Stimulated activated CD4-positive, alpha-beta T cell treated with anti-CD3 and anti-CD28 coated beads, TNF-alpha, amount 100 ng/mL, for 1 hour (primary cell): ENCODE results near the gene CHN1.

Source experiments
- DNase-seq, 3 donors: peaks; one replicate each; pipeline ENCODE4 v3.0.0-alpha.2; 2020; ENCODE audit warnings: low read depth in 3 of 3, low spot score in 1 of 3

Gene CHN1

GRCh38 chr2:174925046-174925784, 80.0 kb downstream of the CHN1 start:
- DNase-seq = no peak

DNA sequence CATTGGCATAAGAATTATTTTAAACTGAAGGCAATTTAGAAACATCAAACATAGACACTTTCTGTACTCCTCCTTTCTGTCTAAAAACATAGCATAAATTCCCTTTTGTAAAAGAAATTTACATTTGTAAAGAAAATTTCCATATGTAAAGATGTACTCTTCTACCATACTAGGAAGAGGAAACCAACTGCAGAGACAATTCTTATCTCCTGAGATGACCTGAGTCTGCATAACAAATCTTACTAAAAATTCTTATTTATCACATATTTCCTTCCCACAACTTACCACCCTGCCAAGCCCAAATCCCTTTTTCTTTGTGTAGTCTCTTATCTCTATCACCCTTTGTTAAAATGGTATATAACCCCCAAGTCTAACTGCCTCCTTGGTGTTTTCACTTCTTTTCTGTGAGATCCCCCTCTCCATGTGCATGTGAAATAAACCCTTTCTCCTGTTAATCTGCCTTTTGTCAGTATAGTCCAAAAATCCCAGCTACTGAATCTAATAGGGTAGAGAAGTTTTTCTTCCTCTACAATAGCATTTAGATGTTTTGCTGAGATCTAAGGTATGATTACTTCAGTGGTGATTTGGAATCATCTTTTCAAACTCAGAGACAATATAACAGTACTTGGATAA, 81.0 kb downstream of the CHN1 start:
- no peak for DNase-seq

DNA sequence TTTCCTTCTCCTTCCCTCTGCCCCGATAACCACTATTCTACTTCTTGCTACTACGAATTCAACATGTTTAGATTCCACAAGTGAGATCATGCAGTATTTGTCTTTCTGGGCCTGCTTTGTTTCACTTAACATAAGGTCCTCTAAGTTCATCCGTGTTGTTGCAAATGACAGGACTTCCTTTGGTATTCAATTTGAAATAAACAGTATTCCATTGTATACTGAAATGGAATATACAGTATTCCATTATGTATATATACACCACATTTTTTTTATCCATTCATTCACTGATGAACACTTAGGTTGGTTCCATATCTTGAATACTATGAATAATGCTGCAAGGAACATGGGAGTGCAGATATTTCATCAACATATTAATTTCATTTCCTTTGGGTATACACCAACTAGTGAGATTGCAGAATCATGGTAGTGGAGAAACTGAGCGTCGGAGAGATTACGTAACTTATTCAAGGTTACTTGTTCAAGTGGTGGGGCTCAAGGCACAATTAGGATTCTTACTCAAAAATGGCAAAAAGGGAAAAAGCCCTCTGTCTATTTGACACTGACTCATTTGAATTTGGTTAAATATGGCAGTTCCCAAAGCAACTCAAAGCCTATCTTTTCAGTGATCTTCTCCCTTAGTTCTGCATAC, 85.1 kb downstream of the CHN1 start:
- DNase-seq = no peak

DNA sequence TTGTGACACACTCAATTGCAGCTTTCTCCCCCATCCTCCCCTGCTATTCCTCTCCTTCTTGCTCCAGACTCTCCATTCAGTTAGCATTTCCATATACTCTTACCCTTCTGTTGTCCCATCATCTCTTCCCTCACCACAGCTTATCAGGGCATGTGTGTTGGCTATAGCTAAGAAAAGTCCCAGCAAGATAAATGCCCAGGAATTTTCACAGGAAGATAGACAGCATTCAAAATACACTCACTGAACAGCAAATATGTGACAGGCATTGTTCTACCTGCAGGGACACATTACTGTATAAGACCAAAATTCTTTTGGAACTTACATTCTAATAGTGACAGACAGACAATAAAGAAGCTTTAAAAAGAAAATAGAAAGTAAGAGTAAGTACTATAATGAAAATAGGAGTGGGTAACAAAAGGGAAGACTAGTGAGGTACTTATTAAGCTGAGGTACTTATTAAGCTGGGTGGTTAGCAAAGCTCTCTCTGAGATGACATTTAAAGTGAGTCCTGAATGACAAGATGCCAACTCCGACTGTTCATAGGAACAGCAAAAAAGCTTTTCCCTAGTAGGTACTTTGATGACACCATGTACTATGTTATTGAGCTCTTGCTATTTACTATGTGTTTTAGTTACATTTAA, 86.2 kb downstream of the CHN1 start:
- DNase-seq = no peak

DNA sequence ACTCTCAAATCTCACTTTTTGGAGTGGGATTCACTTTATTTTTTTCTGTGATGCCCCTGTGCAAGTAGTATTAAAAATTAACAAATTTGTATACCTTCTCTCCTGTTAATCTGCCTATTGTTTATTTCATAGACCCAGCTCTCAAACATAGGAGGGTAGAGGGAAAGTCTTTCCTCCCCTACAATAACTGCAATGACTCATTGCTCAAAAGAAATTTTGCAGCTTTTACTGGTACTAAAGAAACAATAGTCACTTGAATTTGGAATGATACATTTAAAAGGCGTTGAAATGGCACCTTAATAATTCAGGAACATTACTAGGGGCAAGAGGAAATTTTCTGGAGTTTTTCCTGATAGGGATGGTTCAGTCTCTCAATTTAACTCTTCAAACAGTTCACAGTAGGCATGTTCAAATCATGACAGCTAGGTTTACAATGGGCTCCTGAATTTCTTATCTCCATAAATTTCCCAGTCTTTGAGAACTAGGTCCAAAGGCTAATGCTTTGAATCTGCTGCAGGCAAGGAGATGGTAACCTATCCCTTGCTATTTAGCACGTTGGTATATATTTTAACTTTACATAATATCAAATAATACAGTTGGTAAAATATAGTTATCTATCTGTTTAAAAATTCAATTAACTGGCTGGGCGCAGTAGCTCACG, 88.8 kb downstream of the CHN1 start:
- DNase-seq = no peak

GRCh38 chr2:174914853-174915760, 90.1 kb downstream of the CHN1 start:
- no peak for DNase-seq

GRCh38 chr2:174908284-174908683, 96.9 kb downstream of the CHN1 start:
- no peak for DNase-seq

GRCh38 chr2:174903264-174903556, 102.0 kb downstream of the CHN1 start:
- no peak for DNase-seq

DNA sequence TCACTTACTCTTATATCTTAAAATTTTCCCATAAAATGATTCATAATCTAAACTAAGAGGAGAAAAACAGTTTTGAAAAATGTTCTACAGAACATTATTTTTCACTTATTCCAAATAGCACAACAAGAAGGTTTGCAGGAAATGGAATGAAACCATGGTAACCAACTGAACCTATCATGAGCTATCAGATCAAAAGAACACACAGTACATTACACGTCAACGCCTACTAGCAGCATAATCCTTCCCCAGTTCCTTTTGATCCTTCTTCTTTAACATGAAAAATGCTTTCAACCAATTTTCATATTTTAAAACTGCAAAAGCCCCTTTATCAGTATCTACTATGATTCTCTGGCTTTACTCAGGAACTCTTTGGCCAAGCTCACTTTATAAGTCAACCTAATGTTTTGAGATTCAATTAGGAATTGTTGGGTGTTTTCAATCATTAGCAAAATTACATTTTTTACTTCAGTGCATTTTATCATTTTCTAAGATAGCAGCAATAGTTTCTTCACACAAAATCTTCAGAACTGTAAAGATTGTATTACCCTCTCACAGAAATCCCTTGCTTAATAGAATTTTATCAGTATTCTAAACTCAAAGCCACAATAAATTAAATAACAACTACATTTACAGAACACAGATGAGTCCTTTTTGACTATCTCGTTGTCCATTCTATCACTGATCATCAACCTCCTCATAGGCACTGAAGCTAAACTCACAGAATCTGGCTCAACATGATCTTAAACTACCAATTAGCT, 102.5 kb downstream of the CHN1 start:
- no peak for DNase-seq

- no peak for DNase-seq
Measured at GRCh38 chr2:174901075-174901474, 104.1 kb downstream of the CHN1 start.

DNA sequence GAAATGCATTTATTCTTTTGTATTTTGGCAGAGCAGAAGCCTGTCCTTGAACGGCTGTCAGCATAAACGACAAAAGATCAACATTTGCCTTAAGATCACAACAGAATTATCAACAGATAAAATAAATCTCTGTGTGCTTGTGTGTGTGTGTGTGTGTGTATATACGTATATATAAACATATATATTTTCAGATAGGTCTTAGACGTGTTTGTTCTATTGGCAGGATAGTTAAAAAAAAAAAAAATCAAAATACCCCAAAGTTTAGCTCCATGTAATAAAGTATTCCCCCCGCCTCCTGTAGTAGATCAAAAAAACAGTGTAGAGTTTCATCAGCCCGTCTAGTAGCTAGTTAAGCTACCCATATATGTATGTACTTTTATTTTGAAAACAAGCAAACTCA, 107.9 kb downstream of the CHN1 start:
- no peak for DNase-seq

DNA sequence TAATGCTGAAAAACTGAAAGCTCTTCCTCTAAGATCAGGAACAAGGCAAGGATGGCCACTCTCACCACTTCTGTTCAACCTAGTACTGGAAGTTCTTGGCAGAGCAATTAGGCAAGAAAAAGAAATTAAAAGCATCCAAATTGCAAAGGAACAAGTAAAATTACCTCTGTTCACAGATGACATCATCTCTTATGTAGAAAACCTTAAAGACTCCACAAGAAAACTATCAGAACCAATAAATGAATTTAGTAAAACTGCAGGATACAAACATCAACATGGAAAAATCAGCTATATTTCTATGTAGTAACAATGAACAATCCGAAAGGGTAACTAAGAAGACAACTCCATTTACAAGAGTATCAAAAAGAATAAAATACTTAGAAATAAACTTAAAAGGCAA, 112.2 kb downstream of the CHN1 start:
- DNase-seq = no peak

- no peak for DNase-seq
Measured at GRCh38 chr2:174892546-174892945, 112.6 kb downstream of the CHN1 start.

GRCh38 chr2:174888646-174889271, 116.4 kb downstream of the CHN1 start:
- DNase-seq = no peak

DNA sequence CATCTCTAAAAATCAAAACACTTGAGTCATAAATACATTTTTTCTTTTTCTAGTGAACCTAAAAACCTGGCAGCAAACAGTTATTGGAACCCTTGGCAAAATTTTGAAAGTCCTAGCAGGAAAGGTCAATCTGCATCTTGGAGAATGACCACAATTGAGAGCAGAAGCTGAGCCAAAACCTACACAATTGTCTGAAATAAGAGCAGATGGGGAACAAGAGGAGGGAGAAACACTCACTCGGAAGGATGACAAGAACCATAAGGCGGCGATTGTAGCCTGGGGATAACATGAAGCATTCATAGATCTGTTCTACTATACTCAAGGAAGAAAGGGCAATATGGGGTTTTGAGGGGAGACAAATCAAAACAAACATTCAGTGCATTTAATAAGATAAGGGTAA, 117.0 kb downstream of the CHN1 start:
- DNase-seq = no peak

GRCh38 chr2:174882416-174882815, 122.8 kb downstream of the CHN1 start:
- no peak for DNase-seq

- DNase-seq = no peak
Measured at GRCh38 chr2:174881678-174882077, 123.5 kb downstream of the CHN1 start.

DNA sequence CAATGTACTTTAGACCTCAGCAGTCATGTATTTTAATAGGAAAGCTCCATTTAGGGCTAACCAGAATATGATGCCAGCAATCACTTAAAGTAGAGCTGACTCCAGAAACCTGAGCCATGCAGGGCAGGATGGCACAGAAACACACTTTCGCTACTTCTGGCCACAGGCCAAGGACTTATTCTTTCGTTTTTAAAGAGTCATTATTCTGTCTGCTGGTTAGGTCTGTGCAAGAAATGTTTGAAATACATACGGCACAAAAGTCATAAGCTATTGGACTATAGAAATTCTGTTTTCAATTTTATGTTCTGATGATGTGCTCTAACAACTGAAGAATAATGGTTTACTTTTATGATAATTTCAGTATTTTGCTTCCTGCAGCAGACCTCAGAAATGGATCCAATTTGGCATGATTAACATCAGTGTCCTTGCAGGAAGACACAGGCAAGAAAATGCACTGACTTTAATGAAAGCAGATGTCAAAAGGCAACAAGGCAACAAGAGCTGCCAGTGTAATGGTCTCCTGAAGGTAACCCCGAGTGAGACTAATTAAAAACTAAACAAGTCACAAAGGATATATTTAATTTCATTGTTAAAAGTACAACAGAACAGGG, 126.5 kb downstream of the CHN1 start:
- DNase-seq = no peak

DNA sequence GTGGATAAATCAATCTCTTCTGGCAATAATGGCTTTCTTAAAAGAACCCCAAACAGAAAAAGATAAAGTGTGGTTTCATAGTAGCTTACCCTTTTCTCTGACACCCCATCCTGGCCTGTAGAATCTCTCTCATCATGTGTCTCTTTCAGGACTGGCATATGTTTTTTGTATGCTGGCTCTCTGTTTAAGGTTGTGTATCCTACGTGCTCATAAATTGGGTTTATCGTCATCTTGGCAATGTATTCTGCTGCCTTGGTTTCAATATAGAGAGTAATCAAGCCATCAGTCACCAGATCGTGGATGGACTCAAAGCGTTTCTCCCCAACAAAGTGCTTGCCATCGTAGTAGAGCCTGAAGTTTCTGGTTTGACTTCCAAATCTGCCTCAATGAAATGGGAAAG, 127.4 kb downstream of the CHN1 start:
- no peak for DNase-seq
